H9 (cell line): ENCODE data around the gene PHKG2. TPM values are rescaled to one million over a fixed set of nuclear protein-coding genes. Genes with fewer than 3 reads are reported as not detected.

Source experiments
- DNase-seq: peaks from one replicate; pipeline ENCODE4 v3.0.0-alpha.2; 2017
- H2AFZ ChIP-seq: one replicate; pipeline ENCODE4 v1.6.1; 2013; ENCODE audit warnings: mild to moderate bottlenecking, low read length, control low read depth, moderate library complexity
- H2AK5ac ChIP-seq: 2 replicates; pipeline ENCODE4 v1.6.1; 2013; ENCODE audit warnings: low read length, control low read depth, mixed read lengths; ENCODE audit not compliant: insufficient read length
- H2BK120ac ChIP-seq: one replicate; pipeline ENCODE4 v1.6.1; 2013; ENCODE audit warnings: low read depth, mild to moderate bottlenecking, low read length, control low read depth, inconsistent platforms; ENCODE audit not compliant: poor library complexity, severe bottlenecking
- H2BK12ac ChIP-seq: 2 replicates; pipeline ENCODE4 v1.6.1; 2013; ENCODE audit warnings: low read length, control low read depth, mixed read lengths, low read depth; ENCODE audit not compliant: insufficient read length
- H2BK15ac ChIP-seq: 2 replicates; pipeline ENCODE4 v1.6.1; 2013; ENCODE audit warnings: low read depth, low read length, control low read depth
- H2BK20ac ChIP-seq: one replicate; pipeline ENCODE4 v1.6.1; 2013; ENCODE audit warnings: low read depth, mild to moderate bottlenecking, low read length, control low read depth, inconsistent platforms; ENCODE audit not compliant: poor library complexity, severe bottlenecking
- H2BK5ac ChIP-seq: 2 replicates; pipeline ENCODE4 v1.6.1; 2013; ENCODE audit warnings: low read length, control low read depth, mixed read lengths; ENCODE audit not compliant: insufficient read length
- H3K14ac ChIP-seq: 2 replicates; pipeline ENCODE4 v1.6.1; 2013; ENCODE audit warnings: low read length, control low read depth; ENCODE audit not compliant: insufficient read depth
- H3K18ac ChIP-seq: 2 replicates; pipeline ENCODE4 v1.6.1; 2013; ENCODE audit warnings: low read depth, mild to moderate bottlenecking, mixed read lengths, low read length, control low read depth; ENCODE audit not compliant: insufficient read length
- H3K23ac ChIP-seq: 2 replicates; pipeline ENCODE4 v1.6.1; 2013; ENCODE audit warnings: low read length, control low read depth, mixed read lengths, low read depth; ENCODE audit not compliant: insufficient read length
- H3K23me2 ChIP-seq: 2 replicates; pipeline ENCODE4 v1.6.1; 2013; ENCODE audit warnings: low read depth, mild to moderate bottlenecking, mixed read lengths, low read length, control low read depth; ENCODE audit not compliant: insufficient read length, poor library complexity, severe bottlenecking
- H3K27ac ChIP-seq: 2 replicates; pipeline ENCODE4 v1.5.1; 2013; ENCODE audit warnings: low read length, control low read depth, mixed read lengths, low read depth; ENCODE audit not compliant: insufficient read length
- H3K27me3 ChIP-seq: 2 replicates; pipeline ENCODE4 v1.6.1; 2013; ENCODE audit warnings: low read length, control low read depth, inconsistent platforms; ENCODE audit not compliant: insufficient read depth
- H3K4ac ChIP-seq: 2 replicates; pipeline ENCODE4 v1.6.1; 2013; ENCODE audit warnings: low read depth, mild to moderate bottlenecking, control low read depth, inconsistent platforms, low read length, moderate library complexity
- H3K4me1 ChIP-seq: 2 replicates; pipeline ENCODE4 v1.6.1; 2013; ENCODE audit warnings: low read length, control low read depth, inconsistent platforms; ENCODE audit not compliant: insufficient read depth
- H3K4me2 ChIP-seq: 2 replicates; pipeline ENCODE4 v1.6.1; 2013; ENCODE audit warnings: low read length, control low read depth, mixed read lengths; ENCODE audit not compliant: insufficient read length, insufficient read depth
- H3K56ac ChIP-seq: 2 replicates; pipeline ENCODE4 v1.6.1; 2013; ENCODE audit warnings: low read depth, mild to moderate bottlenecking, mixed read lengths, low read length, control low read depth; ENCODE audit not compliant: insufficient read length
- H3K79me1 ChIP-seq: 2 replicates; pipeline ENCODE4 v1.6.1; 2013; ENCODE audit warnings: low read depth, mild to moderate bottlenecking, moderate library complexity, low read length, control low read depth, inconsistent platforms; ENCODE audit not compliant: insufficient read depth, poor library complexity, severe bottlenecking
- H3K79me2 ChIP-seq: 2 replicates; pipeline ENCODE4 v1.6.1; 2013; ENCODE audit warnings: low read length, control low read depth, inconsistent platforms; ENCODE audit not compliant: insufficient read depth
- H3K9ac ChIP-seq: 2 replicates; pipeline ENCODE4 v1.6.1; 2013; ENCODE audit warnings: low read length, control low read depth, mixed read lengths; ENCODE audit not compliant: insufficient read length; ENCODE audit errors: extremely low read depth
- H3K9me3 ChIP-seq: one replicate; pipeline ENCODE4 v1.6.1; 2013; ENCODE audit warnings: low read depth, low read length, inconsistent platforms; ENCODE audit not compliant: control insufficient read depth
- H3T11ph ChIP-seq: one replicate; pipeline ENCODE4 v1.6.1; 2013; ENCODE audit warnings: mild to moderate bottlenecking, low read length, control low read depth, inconsistent platforms
- H4K20me1 ChIP-seq: one replicate; pipeline ENCODE4 v1.6.1; 2013; ENCODE audit not compliant: control insufficient read depth, insufficient read length, insufficient read depth
- H4K5ac ChIP-seq: 2 replicates; pipeline ENCODE4 v1.6.1; 2013; ENCODE audit warnings: low read depth, mild to moderate bottlenecking, mixed read lengths, low read length, control low read depth; ENCODE audit not compliant: insufficient read length
- H4K8ac ChIP-seq: replicated peaks from 2 replicates; pipeline ENCODE4 v1.6.1; 2013; ENCODE audit warnings: low read length, control low read depth, mixed read lengths, low read depth; ENCODE audit not compliant: insufficient read length
- H4K91ac ChIP-seq: 2 replicates; pipeline ENCODE4 v1.6.1; 2013; ENCODE audit warnings: low read depth, mild to moderate bottlenecking, moderate library complexity, mixed read lengths, low read length, control low read depth; ENCODE audit not compliant: insufficient read length
- H3K27ac Mint-ChIP-seq, 3 experiments: 2 replicates in 2 of 3; 3 replicates in 1 of 3; pipeline ENCODE4 v1.8.0; 2020 to 2021; ENCODE audit warnings: mixed read lengths in 3 of 3, mild to moderate bottlenecking in 1 of 3, moderate library complexity in 1 of 3
- H3K27me3 Mint-ChIP-seq: 2 replicates; pipeline ENCODE4 v1.8.0; 2021; ENCODE audit warnings: low read depth, mild to moderate bottlenecking, moderate library complexity, mixed read lengths
- H3K36me3 Mint-ChIP-seq, 3 experiments: 2 replicates in 2 of 3; 3 replicates in 1 of 3; pipeline ENCODE4 v1.8.0; 2020 to 2021; ENCODE audit warnings: low read depth in 3 of 3, mixed read lengths in 3 of 3; ENCODE audit not compliant: insufficient read depth in 1 of 3
- H3K4me1 Mint-ChIP-seq, 2 experiments: 2 replicates each; pipeline ENCODE4 v1.8.0; 2020; ENCODE audit warnings: mixed read lengths in 2 of 2
- H3K4me3 Mint-ChIP-seq, 2 experiments: 2 replicates in 1 of 2; 3 replicates in 1 of 2; pipeline ENCODE4 v1.8.0; 2020 to 2021; ENCODE audit warnings: mild to moderate bottlenecking in 2 of 2, mixed read lengths in 2 of 2, moderate library complexity in 1 of 2
- H3K9me3 Mint-ChIP-seq, 2 experiments: 2 replicates in 1 of 2; 3 replicates in 1 of 2; pipeline ENCODE4 v1.8.0; 2020; ENCODE audit warnings: mild to moderate bottlenecking in 2 of 2, mixed read lengths in 2 of 2, moderate library complexity in 1 of 2
- WGBS: extraction: QIAGEN DNeasy Blood & Tissue Kit; methylation state at CpG from one replicate; pipeline ENCODE4 v1.1.7; 2013; ENCODE audit warnings: missing lambda C conversion rate, low lambda C conversion rate, mixed read lengths; ENCODE audit not compliant: insufficient read length; ENCODE audit errors: extremely low coverage; 5-methylcytosine and 5-hydroxymethylcytosine counted together
- total RNA-seq: library from RNA; stranded (reverse); gene quantifications from 2 replicates; pipeline ENCODE4 v1.2.1, GENCODE V29; 2021
- TF ChIP-seq, protein P1 (sequence below): fragments of 200-600 bp; sonication (generic); conservative IDR thresholded peaks from 3 replicates; pipeline ENCODE4 v1.8.0; 2021; ENCODE audit warnings: antibody characterized with exemption, mild to moderate bottlenecking

Gene PHKG2
- total RNA-seq, 1 experiment from 2014 or later, result 46.6 TPM

DNA sequence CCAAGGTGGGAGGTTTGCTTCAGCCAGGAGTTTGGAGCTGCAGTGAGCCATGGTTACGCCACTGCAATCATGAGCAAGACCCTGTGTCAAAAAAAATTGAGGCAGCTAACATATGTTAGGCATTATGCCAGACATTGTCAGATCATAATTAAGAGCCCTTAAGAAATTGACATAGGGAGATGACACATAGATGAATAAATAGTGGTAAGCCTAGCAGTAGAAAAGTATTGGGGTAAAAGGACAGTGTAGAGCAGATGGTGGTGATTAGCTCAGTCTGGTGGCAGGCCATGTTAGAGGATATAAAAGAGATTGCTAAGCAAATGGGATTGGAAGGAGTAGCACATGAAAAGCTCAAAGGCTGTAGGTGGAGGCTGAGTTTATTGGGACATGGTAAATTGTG is 26.6 kb upstream of the PHKG2 start:
- H3K14ac ChIP-seq, result no peak overlapping the region
- H3K4me1 ChIP-seq, result no peaks in the 10 kb centered on the region
- Mint-ChIP-seq H3K4me1 (no peaks in the 10 kb centered on the region), H3K9me3 (no peaks in the 10 kb centered on the region; a peak in 1 of 5 replicates), H3K27me3 (no peaks in the 10 kb centered on the region), H3K27ac (no peak overlapping the region), H3K4me3 (no peak overlapping the region), H3K36me3 (peaks cover 60 to 88% (median 69%) of the 10 kb centered on the region in 3 experiments)
- TF ChIP-seq, protein P1, sequence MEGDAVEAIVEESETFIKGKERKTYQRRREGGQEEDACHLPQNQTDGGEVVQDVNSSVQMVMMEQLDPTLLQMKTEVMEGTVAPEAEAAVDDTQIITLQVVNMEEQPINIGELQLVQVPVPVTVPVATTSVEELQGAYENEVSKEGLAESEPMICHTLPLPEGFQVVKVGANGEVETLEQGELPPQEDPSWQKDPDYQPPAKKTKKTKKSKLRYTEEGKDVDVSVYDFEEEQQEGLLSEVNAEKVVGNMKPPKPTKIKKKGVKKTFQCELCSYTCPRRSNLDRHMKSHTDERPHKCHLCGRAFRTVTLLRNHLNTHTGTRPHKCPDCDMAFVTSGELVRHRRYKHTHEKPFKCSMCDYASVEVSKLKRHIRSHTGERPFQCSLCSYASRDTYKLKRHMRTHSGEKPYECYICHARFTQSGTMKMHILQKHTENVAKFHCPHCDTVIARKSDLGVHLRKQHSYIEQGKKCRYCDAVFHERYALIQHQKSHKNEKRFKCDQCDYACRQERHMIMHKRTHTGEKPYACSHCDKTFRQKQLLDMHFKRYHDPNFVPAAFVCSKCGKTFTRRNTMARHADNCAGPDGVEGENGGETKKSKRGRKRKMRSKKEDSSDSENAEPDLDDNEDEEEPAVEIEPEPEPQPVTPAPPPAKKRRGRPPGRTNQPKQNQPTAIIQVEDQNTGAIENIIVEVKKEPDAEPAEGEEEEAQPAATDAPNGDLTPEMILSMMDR, result no peak
- no peak overlapping the region for H4K8ac ChIP-seq
- no peak overlapping the region for H2BK120ac ChIP-seq
- DNase-seq, result no peak
- H3K4ac ChIP-seq, result no peak overlapping the region
- H3K79me1 ChIP-seq, result no peaks in the 10 kb centered on the region
- WGBS, result no CpG with 5 or more reads among the region's 1 CpG
- H3K4me2 ChIP-seq, result no peak overlapping the region
- H2AFZ ChIP-seq, result no peak overlapping the region
- no peak overlapping the region for H4K5ac ChIP-seq
- no peaks in the 10 kb centered on the region for H3K9me3 ChIP-seq
- H3K56ac ChIP-seq, result no peak overlapping the region
- no peaks in the 10 kb centered on the region for H3K79me2 ChIP-seq
- H3T11ph ChIP-seq, result no peak overlapping the region
- H3K27ac ChIP-seq, result no peak overlapping the region
- H3K9ac ChIP-seq, result no peak overlapping the region
- no peaks in the 10 kb centered on the region for H3K27me3 ChIP-seq
- no peak overlapping the region for H2BK12ac ChIP-seq
- H3K23me2 ChIP-seq, result no peaks in the 10 kb centered on the region
- no peak overlapping the region for H3K23ac ChIP-seq
- no peak overlapping the region for H2AK5ac ChIP-seq
- H2BK5ac ChIP-seq, result no peak overlapping the region
- no peak overlapping the region for H2BK15ac ChIP-seq
- no peak overlapping the region for H2BK20ac ChIP-seq
- H3K18ac ChIP-seq, result no peak overlapping the region
- no peaks in the 10 kb centered on the region for H4K20me1 ChIP-seq
- no peak overlapping the region for H4K91ac ChIP-seq
